HCT116 (cell line): Measurements from ENCODE around the gene ABCG8.

Source experiments
- ATF3 ChIP-seq: IDR thresholded peaks from 2 replicates; pipeline ENCODE4 v1.6.1; 2012
- CTCF ChIP-seq, 3 experiments: fragments of 200-600 bp in 1 of 3; sonication (generic) in 1 of 3; IDR thresholded peaks in 2 of 3; conservative IDR thresholded peaks in 1 of 3; 2 replicates each; pipeline ENCODE4 v1.5.1; 2012 to 2017; ENCODE audit warnings: low read depth in 2 of 3, low read length in 2 of 3, antibody characterized with exemption in 1 of 3, borderline replicate concordance in 1 of 3, control low read depth in 1 of 3, mild to moderate bottlenecking in 1 of 3, mixed read lengths in 1 of 3, mixed run types in 1 of 3, moderate library complexity in 1 of 3; ENCODE audit not compliant: insufficient read depth in 1 of 3
- EGR1 ChIP-seq: IDR thresholded peaks from 2 replicates; pipeline ENCODE4 v1.6.1; 2012; ENCODE audit warnings: low read depth
- EZH2 ChIP-seq: fragments of 200-600 bp; sonication (generic); IDR thresholded peaks from 2 replicates; pipeline ENCODE4 v1.6.1; 2017; ENCODE audit warnings: antibody characterized with exemption, mixed run types
- FOSL1 ChIP-seq: IDR thresholded peaks from 2 replicates; pipeline ENCODE4 v1.6.1; 2012; ENCODE audit warnings: low read depth
- MAX ChIP-seq: IDR thresholded peaks from 2 replicates; pipeline ENCODE4 v1.6.1; 2012
- POLR2A ChIP-seq: IDR thresholded peaks from 2 replicates; pipeline ENCODE4 v1.7.0; 2011; ENCODE audit warnings: borderline replicate concordance; ENCODE audit not compliant: insufficient read depth, insufficient read length; ENCODE audit errors: extremely low read depth
- POLR2AphosphoS5 ChIP-seq: IDR thresholded peaks from 2 replicates; pipeline ENCODE4 v1.6.1; 2011; ENCODE audit warnings: mild to moderate bottlenecking, low read depth, low read length, moderate library complexity
- SP1 ChIP-seq: IDR thresholded peaks from 2 replicates; pipeline ENCODE4 v1.6.1; 2012; ENCODE audit warnings: low read depth
- SRF ChIP-seq: IDR thresholded peaks from 2 replicates; pipeline ENCODE4 v1.6.1; 2012; ENCODE audit warnings: low read depth

- no peak for TF ChIP-seq EGR1
- no peak for TF ChIP-seq CTCF (IDR thresholded peaks at IDR 0.05 in 2 of 3, conservative IDR thresholded peaks at IDR 0.05 in 1 of 3; ENCODE audit: borderline replicate concordance in 1 of 3, insufficient read depth in 1 of 3, low read depth in 2 of 3, low read length in 2 of 3)
- TF ChIP-seq POLR2AphosphoS5: no peak
- no peak for TF ChIP-seq EZH2
- no peak for TF ChIP-seq POLR2A
- TF ChIP-seq FOSL1: no peak
- no peak for TF ChIP-seq MAX
- TF ChIP-seq SRF: no peak
- no peak for TF ChIP-seq SP1
- TF ChIP-seq ATF3: no peak
Measured at GRCh38 chr2:43840965-43841364, 2.2 kb downstream of the ABCG8 start.
